Kidney epithelial cell (primary cell): ENCODE results near the gene FARP1. TPM values are rescaled to one million over a fixed set of nuclear protein-coding genes. Genes with fewer than 3 reads are reported as not detected.

Source experiments
- DNase-seq: peaks from one replicate; pipeline ENCODE4 v3.0.0-alpha.2; 2010; ENCODE audit warnings: low read depth
- H3K27me3 ChIP-seq: 2 replicates; pipeline ENCODE4 v1.6.0; 2011; ENCODE audit warnings: low read length; ENCODE audit not compliant: control insufficient read depth, insufficient read depth
- H3K36me3 ChIP-seq: 2 replicates; pipeline ENCODE4 v1.5.1; 2011; ENCODE audit warnings: low read length; ENCODE audit not compliant: control insufficient read depth, insufficient read depth
- H3K4me3 ChIP-seq: 2 replicates; pipeline ENCODE4 v1.5.1; 2011; ENCODE audit warnings: low read depth, mild to moderate bottlenecking, control low read depth, low read length
- CTCF ChIP-seq: IDR thresholded peaks from 2 replicates; pipeline ENCODE4 v1.5.1; 2011; ENCODE audit warnings: mild to moderate bottlenecking, moderate library complexity, low read length, control low read depth, inconsistent platforms; ENCODE audit not compliant: insufficient read depth, poor library complexity, severe bottlenecking
- total RNA-seq: library from RNA; depleted of rRNA; stranded (reverse); fragments of >200 nt; gene quantifications from 2 replicates; pipeline ENCODE4 v1.2.3, GENCODE V29; 2015

The FARP1 gene
- total RNA-seq, 1 donor from 2014 or later, result 135 TPM

DNA sequence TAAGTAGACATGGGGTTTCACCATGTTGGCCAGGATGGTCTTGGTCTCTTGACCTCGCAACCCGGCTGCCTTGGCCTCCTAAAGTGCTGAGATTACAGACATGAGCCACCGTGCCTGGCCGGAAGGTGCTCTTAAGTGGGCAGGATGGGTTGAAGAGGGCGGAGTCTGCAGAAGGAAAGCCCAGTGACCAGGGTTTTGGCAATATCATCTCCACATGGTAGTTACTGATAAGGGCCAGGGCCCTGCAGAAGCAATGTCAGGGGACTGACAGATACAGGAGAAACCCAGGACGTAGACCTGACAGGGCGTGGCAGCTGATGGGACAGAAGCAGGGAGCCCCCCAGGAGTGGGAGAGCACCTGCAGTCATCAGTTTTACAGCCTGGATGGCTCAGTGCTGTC is 79.9 kb downstream of the FARP1 start:
- TF ChIP-seq CTCF, result no peak
- H3K27me3 ChIP-seq, result no peaks in the 10 kb centered on the region
- no peak for DNase-seq
- no peaks in the 10 kb centered on the region for H3K36me3 ChIP-seq
- no peak overlapping the region for H3K4me3 ChIP-seq

DNA sequence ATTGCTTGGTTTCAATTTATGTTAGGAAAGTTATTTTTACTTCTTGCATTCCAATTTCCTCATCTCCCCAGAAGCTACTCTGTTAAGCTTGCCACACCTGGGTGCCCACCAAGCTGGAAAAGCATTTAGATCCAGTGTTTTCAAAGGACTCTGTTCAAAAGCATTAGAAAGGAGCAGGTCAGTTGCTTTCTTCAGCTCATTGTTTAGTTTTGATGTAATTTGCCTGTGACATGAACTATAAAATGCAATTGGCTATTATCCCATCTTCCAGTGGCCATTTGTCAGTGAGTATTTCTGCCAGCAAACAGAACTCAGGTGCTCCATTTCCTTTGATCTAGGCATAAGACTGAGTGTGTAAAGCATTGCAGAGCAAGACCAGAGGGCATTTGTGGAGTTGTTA is 80.8 kb downstream of the FARP1 start:
- H3K36me3 ChIP-seq, result no peaks in the 10 kb centered on the region
- H3K4me3 ChIP-seq, result no peak overlapping the region
- TF ChIP-seq CTCF, result no peak
- H3K27me3 ChIP-seq, result no peaks in the 10 kb centered on the region
- no peak for DNase-seq

- no peaks in the 10 kb centered on the region for H3K27me3 ChIP-seq
- no peak for DNase-seq
- no peak for TF ChIP-seq CTCF
- no peak overlapping the region for H3K4me3 ChIP-seq
- no peaks in the 10 kb centered on the region for H3K36me3 ChIP-seq
These were observed 81.7 kb downstream of the FARP1 start for GRCh38 chr13:98224557-98224956.

DNA sequence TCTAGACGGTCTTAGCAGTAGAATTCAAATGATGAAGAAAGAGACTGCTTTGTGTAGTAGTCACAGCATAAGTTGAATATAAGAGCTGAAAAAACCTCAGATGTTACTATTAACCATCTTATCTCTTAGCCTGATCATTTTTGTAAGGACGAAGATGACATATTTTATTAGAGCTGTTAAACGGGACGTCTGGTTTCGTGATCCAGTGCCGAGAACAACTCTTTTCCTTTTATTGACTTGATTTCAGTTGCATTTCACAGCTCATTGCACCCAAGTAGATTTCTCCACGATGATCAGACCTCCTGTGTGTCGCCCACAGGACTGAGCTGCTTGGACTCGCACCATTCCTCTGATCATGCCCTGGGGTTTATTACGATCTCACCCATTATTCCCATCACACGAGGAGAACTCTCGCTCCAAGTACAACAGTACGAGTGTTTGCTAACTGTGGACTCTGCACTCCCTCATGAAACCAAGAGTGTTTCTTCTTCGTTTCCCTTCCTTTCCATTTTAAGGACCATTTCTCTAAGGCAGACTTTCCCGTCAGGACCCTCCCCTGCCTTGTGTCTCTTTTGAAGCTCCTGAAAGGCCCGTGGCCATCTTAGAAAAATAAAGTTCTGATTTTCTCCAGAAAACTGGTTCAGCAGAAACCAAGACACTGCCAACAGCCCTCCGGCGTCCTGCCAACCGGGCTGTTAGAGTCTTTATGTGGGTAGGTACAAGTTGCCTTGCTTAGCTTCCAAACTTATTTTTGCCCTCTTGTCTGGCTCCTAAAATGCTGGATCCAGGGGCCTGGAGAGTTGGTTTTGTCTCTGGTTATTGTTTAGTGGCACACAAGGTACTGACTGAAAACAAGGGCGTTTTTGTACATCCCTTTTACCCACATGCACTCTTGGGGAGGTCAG is 82.4 kb downstream of the FARP1 start:
- Histone ChIP-seq H3K4me3 (no peak overlapping the region), H3K36me3 (no peaks in the 10 kb centered on the region), H3K27me3 (no peaks in the 10 kb centered on the region)
- DNase-seq, result no peak
- no peak for TF ChIP-seq CTCF

DNA sequence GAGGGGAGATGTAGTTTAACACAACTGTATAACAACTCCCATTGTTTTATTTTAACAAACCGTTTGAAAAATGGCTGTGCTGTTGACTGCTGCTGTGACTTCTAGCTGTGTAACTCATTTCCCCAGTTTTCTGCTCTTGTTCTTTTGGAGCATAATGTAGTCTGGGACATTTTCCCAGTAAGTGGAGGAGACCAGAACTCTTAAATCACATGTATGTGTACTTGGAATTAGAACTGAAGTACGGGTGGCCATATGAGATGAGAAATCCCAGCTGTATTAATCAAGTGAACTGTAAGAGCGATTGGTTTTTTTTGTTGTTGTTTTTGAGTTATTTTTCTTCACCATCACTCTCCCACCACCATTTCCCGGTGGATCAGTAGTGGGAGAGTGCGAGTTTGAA is 83.6 kb downstream of the FARP1 start:
- Histone ChIP-seq H3K27me3 (no peaks in the 10 kb centered on the region), H3K36me3 (no peaks in the 10 kb centered on the region), H3K4me3 (no peak overlapping the region)
- no peak for TF ChIP-seq CTCF
- DNase-seq, result no peak
